GM23248 (cell line): Measurements from ENCODE around the gene EOLA1.

Source experiments
- EZH2 ChIP-seq: fragments of 200-600 bp; sonication (generic); IDR thresholded peaks from 2 replicates; pipeline ENCODE4 v1.6.1; 2018; ENCODE audit warnings: antibody characterized with exemption, mild to moderate bottlenecking; ENCODE audit not compliant: insufficient read depth, poor library complexity, severe bottlenecking
- EZH2phosphoT487 ChIP-seq: fragments of 200-600 bp; sonication (generic); IDR thresholded peaks from 2 replicates; pipeline ENCODE4 v1.6.1; 2018; ENCODE audit warnings: antibody characterized with exemption, moderate library complexity, mild to moderate bottlenecking, low read depth; ENCODE audit not compliant: insufficient read depth

DNA sequence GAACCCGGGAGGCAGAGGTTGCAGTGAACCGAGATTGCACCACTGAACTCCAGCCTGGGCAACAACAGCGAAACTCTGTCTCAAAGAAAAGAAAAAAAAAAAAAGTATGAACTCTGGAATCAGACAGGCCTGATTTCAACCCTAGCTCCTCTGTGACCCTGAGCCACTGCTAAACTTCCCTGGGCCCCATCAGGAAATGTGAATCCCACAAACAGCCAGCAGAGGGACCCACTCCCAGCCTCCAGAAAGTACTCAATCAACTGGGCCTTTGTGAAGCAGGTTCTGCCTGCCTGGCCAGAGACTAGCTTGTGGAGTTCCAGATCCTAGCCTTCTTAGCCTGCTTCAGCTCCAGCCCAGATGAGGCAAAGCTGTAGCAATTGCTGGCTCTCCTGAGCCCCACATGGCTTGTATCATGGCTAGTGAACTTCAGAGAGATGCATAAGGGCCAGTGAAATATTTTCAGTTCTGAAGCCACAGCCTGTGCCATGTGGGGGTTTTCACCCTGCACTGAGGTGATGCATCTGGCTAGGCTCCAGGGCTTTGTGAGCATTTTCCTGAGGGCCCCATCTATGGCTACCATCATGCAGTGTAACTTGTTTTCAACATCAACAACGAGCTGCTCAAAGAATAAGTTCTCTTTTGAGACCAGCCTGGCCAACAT is 28.5 kb upstream of the EOLA1 start:
- TF ChIP-seq EZH2phosphoT487 (no peak), EZH2 (no peak)
